HG03342 (cell line): ENCODE data around the gene ATRIP.

Source experiments
- ATAC-seq: cut with Tn5 transposase; IDR thresholded peaks from one replicate; pipeline ENCODE4 v1.9.1; 2021; ENCODE audit warnings: mild to moderate bottlenecking, moderate library complexity; ENCODE audit not compliant: unreplicated experiment

Gene ATRIP

GRCh38 chr3:48422681-48423080 lies 23.9 kb upstream of the ATRIP start:
- ATAC-seq = no peak

- no peak for ATAC-seq
Measured at GRCh38 chr3:48423241-48423882, 23.2 kb upstream of the ATRIP start.

GRCh38 chr3:48423883-48424695 lies 22.4 kb upstream of the ATRIP start:
- no peak for ATAC-seq

GRCh38 chr3:48425281-48425812 lies 21.2 kb upstream of the ATRIP start:
- no peak for ATAC-seq

GRCh38 chr3:48426401-48426909 lies 20.1 kb upstream of the ATRIP start:
- ATAC-seq = no peak

- ATAC-seq = no peak
Measured at GRCh38 chr3:48426944-48427629, 19.4 kb upstream of the ATRIP start.

- no peak for ATAC-seq
Measured at GRCh38 chr3:48427630-48427962, 18.9 kb upstream of the ATRIP start.

- ATAC-seq = no peak
Measured at GRCh38 chr3:48428088-48428571, 18.4 kb upstream of the ATRIP start.

GRCh38 chr3:48428572-48429316 lies 17.8 kb upstream of the ATRIP start:
- no peak for ATAC-seq

- ATAC-seq = no peak
Measured at GRCh38 chr3:48429317-48429959, 17.1 kb upstream of the ATRIP start.

GRCh38 chr3:48429960-48430707 lies 16.4 kb upstream of the ATRIP start, which contains the start of gene PLXNB1:
PLXNB1 (minus strand) TSS chr3:48430086; CDS start chr3:48424611, 5,475 bp downstream.
- no peak for ATAC-seq

GRCh38 chr3:48430708-48431101 lies 15.8 kb upstream of the ATRIP start:
- ATAC-seq = no peak

GRCh38 chr3:48431224-48432029 lies 15.1 kb upstream of the ATRIP start:
- ATAC-seq = no peak

- ATAC-seq = no peak
Measured at GRCh38 chr3:48432411-48433371, 13.8 kb upstream of the ATRIP start.

- ATAC-seq = no peak
Measured at GRCh38 chr3:48433472-48434118, 12.9 kb upstream of the ATRIP start.

GRCh38 chr3:48434591-48435222 lies 11.8 kb upstream of the ATRIP start:
- no peak for ATAC-seq
